IPS-NIHi7 (cell line): Measurements from ENCODE around the gene CBR4.
"Not testable (repeated sequence)": the region's sequence is repeated elsewhere in the genome, so short reads cannot be mapped to it uniquely, and the experiment has no call there.

Experiments
- DNase-seq: peaks from one replicate; pipeline ENCODE4 v3.0.0; 2012; ENCODE audit warnings: mixed read lengths; ENCODE audit errors: extremely low spot score

The CBR4 gene

DNA sequence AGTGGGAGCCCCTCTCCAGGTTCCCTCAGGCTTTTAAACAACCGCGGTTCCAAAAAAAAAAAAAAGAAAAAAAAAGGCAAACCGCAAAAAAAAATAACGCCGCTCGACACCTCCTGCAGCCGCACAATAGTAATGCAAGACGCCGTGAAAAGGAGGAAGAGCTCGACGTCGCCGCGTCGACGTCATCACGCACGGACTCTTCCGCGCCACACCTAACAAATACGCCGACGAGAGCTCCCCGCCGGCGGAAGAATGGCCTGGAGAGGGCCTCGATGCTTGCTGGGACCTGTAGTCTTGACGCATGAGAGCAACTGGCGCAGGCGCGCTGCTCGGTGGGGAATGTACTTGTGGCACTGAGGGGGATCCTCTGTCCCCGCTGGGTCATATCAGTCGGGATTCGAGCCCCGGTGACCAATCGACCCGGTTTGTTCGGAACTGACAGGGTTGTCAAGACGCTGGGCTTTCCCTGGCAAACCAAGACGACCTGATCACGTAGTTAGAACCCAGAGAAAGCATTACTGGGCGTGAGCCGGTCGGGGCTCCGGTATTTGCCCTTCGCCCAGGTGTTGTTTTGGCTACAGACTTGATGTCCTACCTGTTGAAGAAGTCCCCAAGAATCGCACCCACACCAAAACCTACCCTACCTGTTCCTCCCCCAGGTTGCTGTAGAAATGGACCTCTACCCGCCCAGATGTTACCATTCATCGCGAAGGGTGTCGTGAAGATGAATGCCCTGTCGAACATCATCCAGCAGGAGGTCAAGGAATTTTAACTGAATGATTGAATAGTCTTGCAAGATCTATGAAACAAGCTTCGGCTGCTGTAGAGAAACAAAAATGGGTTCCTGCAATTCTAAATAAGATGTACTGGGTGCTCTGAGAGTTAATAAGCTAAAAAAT, at the start of gene CBR4:
CBR4 (minus strand) TSS at position 131 of the 899 bp plus-strand sequence. CDS start 166 bp downstream, outside the sequence.
- peak; percentile 93 for DNase-seq

DNA sequence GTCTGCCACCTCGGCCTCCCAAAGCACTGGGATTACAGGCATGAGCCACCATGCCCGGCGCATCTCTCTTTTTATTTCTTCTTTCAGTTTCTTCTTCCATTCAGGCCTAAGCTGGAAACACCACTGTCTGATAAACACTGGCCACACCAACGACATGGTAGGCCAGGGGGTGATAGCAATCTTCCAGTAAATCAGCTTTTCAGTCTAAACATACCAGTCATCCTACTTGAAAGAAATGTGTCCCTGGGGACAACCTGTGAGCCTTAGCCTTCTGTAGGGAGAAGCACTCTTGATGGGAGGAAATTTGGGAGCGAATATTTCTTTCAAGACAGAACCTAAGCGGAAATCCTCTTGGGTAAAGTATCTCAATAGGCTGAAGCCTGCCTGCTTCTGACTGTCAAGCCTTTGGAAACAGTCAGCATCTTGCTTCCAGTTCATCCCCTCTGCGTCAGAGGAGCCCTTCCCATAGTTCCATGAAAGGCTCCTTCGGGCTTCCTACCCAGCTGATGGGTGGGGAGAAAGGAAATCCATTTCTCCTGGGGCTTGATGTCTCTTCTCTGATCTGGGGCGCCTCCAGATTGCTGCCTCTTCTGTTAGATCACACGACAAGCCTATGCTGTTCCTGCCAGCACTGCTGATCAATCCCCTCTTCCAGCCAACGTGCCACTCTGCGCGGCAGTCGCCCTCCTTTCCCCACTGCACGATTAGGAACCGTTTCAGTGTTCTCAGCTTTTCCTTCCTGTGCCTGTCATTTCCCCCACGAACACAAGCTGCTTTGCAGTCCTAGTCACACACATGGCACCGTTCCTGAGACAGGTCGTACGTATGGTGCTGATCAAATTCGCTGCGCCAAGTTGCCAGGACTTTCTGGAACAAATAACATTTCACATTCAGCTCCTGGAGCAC, 49.5 kb upstream of the CBR4 start:
- DNase-seq, result no peak

- DNase-seq, result no peak
Measured at GRCh38 chr4:169058312-169058711, 48.3 kb upstream of the CBR4 start.

DNA sequence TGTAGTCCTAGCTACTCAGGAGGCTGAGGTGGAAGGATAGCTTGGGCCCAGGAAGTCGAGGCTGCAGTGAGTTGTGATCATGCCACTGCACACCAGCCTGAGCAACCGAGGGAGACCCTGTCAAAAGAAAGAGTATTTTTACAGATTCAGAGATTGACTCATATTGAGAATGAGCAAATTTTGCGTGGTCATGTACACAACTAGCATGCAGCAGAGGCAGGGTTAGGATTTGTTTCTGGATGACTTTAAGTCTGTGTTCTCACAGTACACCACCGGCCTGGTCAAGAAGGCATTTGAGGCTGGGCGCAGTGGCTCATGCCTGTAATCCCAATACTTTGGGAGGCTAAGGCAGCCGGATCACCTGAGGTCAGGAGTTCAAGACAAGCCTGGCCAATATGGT, 44.8 kb upstream of the CBR4 start:
- no peak for DNase-seq

- no peak for DNase-seq
Measured at GRCh38 chr4:169052594-169052945, 42.5 kb upstream of the CBR4 start.

- DNase-seq, result no peak
Measured at GRCh38 chr4:169051761-169052593, 41.9 kb upstream of the CBR4 start.

GRCh38 chr4:169050881-169051760, 41.1 kb upstream of the CBR4 start:
- DNase-seq, result no peak

GRCh38 chr4:169050284-169050683, 40.2 kb upstream of the CBR4 start:
- DNase-seq, result no peak

GRCh38 chr4:169048868-169049414, 38.9 kb upstream of the CBR4 start:
- DNase-seq, result no peak

DNA sequence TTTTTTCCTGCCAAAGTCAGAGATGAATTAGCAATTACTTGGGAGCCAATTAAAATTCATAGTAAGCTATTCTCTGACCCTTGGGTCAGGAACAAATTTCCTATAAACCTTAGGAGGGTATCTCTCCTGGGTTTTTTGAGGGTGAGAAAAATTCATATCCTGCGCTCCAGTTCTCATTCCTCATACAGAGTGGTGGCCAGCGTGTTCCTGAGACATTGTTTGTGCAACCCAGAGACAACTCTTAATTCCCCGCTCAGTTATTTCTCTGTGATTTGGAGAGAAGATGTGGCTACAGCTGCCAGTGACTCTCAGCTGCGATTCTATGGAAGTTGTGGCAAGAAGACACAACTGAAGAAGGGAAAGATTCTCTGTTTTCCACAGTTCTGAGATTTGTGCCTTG, 37.9 kb upstream of the CBR4 start:
- DNase-seq, result no peak

- peak; percentile 63 for DNase-seq
Measured at GRCh38 chr4:169045862-169046584, 36.0 kb upstream of the CBR4 start.

DNA sequence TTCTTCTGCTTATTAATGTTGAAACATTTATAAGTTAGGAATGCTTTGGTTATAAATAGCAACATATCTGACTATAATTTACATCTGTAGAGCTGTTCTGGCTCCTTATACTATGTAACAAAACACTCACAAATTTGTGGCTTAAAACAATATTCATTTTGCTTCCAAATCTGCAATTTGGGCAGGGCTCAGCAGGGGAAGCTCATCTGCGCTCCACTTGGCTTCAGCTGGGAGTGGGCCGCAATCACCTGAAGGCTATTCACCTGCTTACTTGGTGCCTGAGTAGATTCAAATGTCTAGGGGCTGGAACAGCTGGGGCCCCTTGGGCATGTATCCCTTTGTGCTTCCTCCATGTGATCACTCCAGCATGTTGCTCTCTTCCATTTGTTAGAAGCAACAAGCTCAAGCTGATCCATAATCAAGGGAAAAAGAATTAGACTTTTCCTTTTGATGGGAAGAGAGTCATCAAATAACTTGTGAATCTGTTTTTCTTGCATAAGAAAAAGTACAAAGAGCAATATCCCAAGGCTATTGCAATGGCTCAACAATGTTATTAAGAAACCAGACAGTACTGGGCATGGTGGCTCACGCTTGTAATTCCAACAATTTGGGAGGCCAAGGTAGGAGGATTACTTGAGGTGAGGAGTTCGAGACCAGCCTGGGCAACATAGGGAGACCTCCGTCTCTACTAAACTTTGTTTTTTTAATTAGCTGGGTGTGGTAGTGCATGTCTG, 34.8 kb upstream of the CBR4 start:
- DNase-seq, result no peak

- no peak for DNase-seq
Measured at GRCh38 chr4:169042608-169043007, 32.6 kb upstream of the CBR4 start.

- DNase-seq, result no peak
Measured at GRCh38 chr4:169040559-169041261, 30.7 kb upstream of the CBR4 start.

DNA sequence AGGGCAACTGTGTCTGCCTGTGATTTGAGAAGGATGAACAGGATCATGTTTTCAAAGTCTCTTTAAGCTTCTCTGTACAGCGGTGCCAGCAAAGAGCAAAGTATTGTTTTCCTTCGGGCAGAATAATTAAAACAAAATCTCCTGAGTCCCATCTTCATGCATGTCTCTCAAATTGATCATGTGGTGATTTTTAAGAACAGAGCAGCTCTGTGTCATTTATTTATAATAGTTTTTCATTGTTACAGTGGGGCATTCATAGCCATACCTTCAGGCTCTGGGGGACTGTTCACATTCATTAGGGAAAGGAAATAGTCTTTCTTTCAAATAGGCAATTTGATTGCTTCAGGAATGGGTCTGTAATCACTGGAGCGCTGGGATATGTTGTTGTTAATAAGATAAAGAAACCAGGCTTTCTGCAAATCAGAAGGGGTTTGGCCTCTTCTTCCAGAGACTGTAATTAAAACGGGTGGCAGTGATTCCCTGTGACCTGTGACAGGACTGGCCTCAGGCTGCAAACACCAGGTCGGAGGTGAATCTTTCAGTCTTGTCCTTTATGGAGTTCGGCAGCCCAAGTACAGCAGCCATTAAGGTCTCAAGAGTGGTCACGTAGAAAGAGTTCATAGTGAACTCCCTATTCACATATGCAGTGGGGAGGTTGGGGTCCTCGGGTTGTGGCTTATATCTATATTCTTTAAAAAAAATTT, 29.3 kb upstream of the CBR4 start:
- no peak for DNase-seq

DNA sequence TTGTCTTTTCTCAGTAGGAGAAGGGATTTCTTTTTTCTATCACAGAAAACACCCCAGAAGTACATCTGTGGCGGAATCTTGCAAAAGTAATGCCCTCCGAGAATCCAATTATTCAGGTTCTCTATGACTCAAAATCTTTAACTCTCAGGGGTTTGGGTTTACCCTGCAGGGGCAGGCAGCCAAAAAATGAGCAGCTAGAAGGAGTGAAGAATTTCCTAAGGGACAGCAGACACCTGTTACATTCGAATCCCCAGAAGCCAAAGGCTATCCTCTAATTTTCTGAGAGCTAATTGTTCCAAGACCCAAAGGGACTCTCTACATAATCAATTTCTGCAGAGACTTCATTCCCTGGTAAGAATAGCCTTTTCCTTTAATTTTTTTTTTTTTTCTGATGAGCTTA, 27.5 kb upstream of the CBR4 start:
- DNase-seq, result no peak

- not testable (repeated sequence) for DNase-seq
Measured at GRCh38 chr4:169035871-169036620, 26.0 kb upstream of the CBR4 start.
